GM12872 (cell line): ENCODE measurements around the gene MEIS1.

ENCODE experiments used
- TF ChIP-seq, protein P1 (sequence below): IDR thresholded peaks from 3 replicates; pipeline ENCODE4 v1.5.1; 2011; ENCODE audit warnings: low read depth, mild to moderate bottlenecking, low read length, moderate library complexity; ENCODE audit not compliant: insufficient read depth

MEIS1 gene

DNA sequence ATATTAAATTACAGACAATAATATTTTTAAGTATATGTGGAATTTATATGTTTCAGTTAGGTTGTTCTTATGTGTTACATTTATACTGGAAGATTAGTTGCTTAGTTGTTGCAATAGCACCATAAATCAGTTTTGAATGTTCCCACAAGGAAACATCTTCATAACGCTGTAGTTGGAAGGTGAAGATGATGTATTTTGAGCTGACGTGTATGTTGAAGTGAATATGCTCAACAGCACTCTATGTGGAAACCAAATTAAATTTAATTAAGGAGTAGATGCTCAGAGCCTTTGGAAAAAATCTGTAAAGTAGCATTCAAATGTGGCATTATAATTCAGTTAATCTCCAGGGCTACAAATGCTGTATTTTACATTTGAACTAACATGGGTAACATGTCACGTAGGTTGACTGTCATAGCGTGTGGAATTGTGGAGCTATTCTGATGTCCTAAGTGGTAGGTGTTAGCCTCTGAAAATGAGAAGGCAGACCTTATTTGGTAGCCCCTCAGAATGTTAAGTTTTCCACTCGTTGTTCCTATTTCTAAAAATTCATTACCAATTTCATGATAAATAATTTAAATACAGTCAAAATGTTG is 88.5 kb downstream of the MEIS1 start:
- TF ChIP-seq, protein P1, sequence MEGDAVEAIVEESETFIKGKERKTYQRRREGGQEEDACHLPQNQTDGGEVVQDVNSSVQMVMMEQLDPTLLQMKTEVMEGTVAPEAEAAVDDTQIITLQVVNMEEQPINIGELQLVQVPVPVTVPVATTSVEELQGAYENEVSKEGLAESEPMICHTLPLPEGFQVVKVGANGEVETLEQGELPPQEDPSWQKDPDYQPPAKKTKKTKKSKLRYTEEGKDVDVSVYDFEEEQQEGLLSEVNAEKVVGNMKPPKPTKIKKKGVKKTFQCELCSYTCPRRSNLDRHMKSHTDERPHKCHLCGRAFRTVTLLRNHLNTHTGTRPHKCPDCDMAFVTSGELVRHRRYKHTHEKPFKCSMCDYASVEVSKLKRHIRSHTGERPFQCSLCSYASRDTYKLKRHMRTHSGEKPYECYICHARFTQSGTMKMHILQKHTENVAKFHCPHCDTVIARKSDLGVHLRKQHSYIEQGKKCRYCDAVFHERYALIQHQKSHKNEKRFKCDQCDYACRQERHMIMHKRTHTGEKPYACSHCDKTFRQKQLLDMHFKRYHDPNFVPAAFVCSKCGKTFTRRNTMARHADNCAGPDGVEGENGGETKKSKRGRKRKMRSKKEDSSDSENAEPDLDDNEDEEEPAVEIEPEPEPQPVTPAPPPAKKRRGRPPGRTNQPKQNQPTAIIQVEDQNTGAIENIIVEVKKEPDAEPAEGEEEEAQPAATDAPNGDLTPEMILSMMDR, result no peak

DNA sequence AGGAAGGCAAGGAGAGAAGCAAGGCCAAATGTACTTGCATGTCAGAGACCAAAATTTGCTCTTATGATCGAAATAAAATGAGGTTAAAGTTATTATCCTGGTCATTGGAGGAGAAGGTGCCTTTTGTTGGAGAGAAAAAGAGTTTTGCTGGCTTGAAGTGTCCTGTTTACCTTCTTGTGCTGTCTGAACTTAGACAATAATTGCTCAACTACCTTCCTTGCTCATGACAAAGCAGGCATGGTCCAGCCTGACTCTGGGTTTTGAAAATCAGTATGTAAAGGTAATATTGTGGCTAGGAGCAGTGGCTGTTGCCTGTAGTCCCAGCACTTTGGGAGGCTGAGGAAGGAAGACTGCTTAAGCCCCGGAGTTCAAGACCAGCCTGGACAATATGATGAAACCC is 89.1 kb downstream of the MEIS1 start:
- TF ChIP-seq, protein P1, result no peak

DNA sequence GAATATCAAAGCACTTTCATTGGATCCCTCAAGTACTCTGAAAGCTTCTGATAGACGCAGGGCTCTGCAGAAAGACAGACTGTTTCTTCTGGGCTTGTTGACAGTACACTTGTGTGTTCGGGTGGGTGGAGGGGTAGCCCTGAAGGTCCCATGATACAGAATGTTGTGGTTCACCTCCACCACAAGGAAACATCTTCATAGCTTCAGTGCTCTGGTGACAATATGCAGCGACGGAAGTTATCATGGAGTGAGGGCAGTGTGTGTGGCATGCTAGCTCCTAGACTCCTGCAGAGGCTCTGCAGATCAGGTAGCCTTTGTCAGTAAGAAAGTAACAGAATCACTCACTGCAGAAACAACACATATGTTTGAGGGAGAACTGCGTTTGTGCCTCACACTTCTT is 90.7 kb downstream of the MEIS1 start:
- TF ChIP-seq, protein P1, result no peak

DNA sequence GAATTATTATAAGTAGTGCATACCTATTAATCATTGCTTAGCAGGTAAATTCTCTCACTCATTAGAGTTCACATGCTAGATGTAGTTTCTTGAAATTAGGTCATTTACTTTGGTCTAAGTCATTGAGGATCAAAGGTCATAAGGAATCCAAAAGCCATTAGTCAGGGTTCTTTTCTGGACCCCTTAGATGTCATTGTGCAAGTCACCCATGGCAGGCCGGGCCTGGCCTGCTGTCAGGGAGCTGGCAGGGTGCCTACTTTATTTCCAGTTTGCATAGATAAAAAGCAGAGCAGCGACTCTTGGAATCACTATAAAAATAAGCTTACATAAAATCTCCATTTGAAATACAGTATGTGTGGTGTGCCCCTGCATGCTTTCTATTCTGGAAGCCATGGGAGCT is 91.3 kb downstream of the MEIS1 start:
- TF ChIP-seq, protein P1, result no peak

DNA sequence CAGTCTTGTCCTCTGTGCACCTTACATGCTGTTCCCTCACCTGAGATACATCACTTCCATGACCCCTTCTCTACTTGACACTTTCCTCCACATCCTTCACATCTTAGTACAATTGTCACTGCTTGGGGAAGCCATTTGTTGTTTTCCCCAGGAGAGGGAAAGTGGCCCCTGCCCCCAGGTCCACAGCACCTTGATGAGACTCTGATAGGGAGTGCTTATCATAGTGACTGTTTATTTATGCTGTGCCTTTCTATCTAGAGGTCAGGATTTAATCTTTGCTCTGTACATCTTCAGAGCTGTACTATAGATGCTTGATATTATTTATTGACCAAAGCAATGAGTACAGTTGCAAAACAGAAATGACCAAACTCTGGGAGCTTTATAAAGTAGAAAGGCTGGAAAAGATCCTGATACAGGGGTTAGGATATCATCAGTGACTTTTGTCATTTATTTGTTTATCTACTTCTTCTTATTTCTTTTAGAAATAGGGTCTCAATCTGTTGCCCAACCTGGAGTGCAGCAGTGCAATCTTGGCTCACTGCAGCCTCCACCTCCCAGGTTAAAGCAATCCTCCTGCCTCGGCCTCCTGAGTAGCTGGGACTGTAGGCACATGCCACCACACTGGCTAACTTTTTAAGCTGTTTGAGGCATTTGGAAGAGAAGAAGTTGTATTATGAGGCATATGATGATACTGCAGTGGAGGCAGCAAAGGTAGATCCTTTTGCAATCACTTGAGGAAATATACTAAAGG is 94.2 kb downstream of the MEIS1 start:
- TF ChIP-seq, protein P1, result no peak

DNA sequence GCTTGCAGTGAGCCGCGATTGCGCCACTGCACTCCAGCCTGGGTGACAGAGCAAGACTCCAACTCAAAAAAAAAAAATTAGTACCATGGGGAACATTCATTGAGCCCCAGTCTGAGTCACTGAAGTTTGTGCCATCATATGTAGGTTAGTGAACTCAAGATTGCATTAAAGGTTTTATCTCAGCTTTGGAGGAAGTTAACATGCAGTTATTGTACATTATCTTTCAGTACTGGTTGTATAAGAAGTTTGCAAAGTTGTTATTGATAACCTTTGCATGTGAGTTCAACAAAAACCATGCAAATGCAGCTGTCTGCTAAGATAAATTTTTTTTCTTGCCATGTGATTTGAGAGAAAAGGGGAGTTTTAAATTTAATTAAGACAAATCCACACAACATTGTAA is 95.7 kb downstream of the MEIS1 start:
- TF ChIP-seq, protein P1, result no peak

DNA sequence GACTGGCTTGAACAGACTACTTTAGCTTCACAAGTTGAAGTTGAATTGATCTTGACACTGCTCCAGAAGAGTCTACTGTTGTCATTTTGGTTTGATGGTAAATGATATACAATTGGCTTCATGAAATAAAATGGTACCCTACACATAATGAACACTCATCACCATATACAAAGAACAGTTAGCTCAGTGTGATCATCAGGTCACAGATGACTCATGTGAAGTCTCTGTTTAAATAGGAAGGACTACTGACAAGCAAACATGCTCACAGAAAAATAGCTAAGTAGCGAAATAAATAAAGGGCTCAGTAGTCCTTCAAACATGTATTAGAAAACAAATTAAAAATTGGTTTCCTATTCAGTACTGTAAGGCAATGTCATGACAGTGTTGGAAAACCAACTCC is 96.2 kb downstream of the MEIS1 start:
- TF ChIP-seq, protein P1, result no peak
